Astrocyte of the cerebellum (primary cell): Measurements from ENCODE around the gene TMEM233.
"Not testable (repeated sequence)": the region's sequence is repeated elsewhere in the genome, so short reads cannot be mapped to it uniquely, and the experiment has no call there.

Source experiments
- DNase-seq: peaks from one replicate; pipeline ENCODE4 v3.0.0-alpha.2; 2011; ENCODE audit warnings: low read depth
- H3K4me3 ChIP-seq: 2 replicates; pipeline ENCODE4 v1.5.1; 2011; ENCODE audit warnings: mild to moderate bottlenecking, low read depth, low read length, moderate library complexity
- CTCF ChIP-seq: IDR thresholded peaks from 2 replicates; pipeline ENCODE4 v1.5.1; 2012; ENCODE audit warnings: low read length, low read depth, moderate library complexity, mild to moderate bottlenecking; ENCODE audit errors: missing control alignments
- in situ Hi-C: cut with HindIII; loops from 2 replicates; pipeline ENCODE4 v1.10.0; 2017; ENCODE audit warnings: low sequenced_read_pairs

Gene TMEM233

GRCh38 chr12:119615518-119616475 lies 22.2 kb downstream of the TMEM233 start:
- in situ Hi-C loops = no loop called here
- no peak for TF ChIP-seq CTCF
- DNase-seq = no peak
- no peak overlapping the region for H3K4me3 ChIP-seq

DNA sequence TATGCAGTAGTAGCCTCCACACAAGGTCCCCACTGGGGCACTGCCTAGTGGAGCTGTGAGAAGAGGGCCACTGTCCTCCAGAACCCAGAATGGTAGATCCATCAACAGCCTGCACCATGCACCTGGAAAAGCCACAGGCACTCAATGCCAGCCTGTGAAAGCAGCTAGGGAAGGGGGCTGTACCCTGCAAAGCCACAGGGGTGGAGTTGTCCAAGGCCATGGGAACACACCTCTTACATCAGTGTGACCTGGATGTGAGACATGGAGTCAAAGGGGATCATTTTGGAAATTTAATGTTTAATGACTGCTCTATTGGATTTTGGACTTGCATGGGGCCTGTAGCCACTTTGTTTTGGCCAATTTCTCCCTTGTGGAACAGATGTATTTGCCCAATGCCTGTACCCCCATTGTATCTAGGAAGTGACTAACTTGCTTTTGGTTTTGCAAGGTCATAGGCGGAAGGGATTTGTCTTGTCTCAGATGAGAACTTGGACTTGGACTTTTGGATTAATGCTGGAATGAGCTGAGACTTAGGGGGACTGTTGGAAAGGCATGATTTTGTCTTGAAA lies 24.8 kb downstream of the TMEM233 start:
- DNase-seq, H3K4me3 ChIP-seq, in situ Hi-C loops: not testable (repeated sequence)

DNA sequence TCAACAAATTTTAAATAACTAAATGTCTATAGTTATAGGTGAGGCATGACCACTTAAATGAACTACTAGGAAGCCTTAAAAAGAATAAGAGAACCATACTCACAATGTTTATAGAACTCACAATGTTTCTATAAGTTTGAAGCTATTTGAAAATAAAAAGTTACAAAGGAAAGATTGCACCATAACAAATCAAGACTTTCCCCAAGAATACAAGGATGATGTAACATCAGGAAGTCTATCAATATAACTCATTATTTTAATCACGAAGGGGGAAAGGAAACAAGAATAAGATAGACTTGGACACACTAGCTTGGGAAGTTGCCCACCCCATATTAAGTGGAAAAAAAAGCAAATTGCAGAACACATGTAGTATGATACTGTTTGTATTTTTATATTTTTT lies 26.9 kb downstream of the TMEM233 start:
- in situ Hi-C loops = no loop called here
- TF ChIP-seq CTCF = no peak
- H3K4me3 ChIP-seq = no peak overlapping the region
- DNase-seq = no peak

GRCh38 chr12:119621878-119622277 lies 28.3 kb downstream of the TMEM233 start:
- H3K4me3 ChIP-seq = no peak overlapping the region
- no peak for TF ChIP-seq CTCF
- no peak for DNase-seq
- in situ Hi-C loops = no loop called here

DNA sequence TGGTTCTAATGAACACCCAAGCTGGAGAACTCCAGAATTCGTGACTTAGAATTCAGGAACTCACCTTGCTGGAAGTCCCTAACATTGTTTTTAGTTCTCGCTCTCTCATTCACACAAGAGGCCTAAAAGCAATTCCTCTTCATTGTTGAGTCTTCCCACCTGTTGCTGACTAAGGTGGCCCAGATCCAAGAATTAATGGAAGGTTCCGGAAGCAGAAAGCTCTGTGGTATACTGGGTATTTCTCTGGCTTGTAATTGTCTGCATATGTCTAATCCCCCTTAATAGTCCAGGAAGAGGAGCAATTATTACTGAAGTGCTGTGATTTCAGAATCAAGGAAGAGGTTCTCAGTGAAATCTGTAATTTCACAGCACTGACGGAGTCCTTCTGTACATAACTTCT lies 31.4 kb downstream of the TMEM233 start:
- in situ Hi-C loops = no loop called here
- no peak overlapping the region for H3K4me3 ChIP-seq
- no peak for DNase-seq

DNA sequence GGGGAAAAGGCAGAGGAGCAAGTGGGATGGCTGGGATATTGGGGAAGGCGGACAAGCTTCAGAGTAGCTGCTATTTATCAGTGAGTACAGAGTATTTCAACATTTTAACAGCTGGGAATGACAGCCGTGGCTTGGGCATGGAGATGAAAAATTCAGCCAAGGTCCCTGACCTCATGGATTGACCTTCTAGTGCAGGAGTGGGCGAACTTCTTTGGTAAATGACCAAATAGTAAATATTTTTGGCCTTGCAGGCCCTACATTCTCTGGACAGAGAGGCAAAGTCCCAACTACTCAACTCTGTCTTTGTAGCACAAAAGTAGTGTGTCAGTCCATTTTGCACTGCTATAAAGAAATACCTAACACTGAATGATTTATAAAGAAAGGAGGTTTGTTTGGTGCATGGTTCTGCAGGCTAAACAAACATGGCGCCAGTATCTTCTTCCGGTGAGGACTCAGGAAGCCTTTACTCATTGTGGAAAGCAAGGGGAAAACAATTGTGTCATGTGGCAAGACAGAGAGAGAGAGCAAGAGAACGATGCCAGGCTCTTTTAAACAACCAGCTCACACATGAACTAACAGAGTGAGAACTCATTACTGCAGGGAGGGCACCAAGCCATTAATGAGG lies 33.6 kb downstream of the TMEM233 start:
- no peak for TF ChIP-seq CTCF
- DNase-seq = no peak
- in situ Hi-C loops = no loop called here
- H3K4me3 ChIP-seq = no peak overlapping the region

More for the DNA sequence above, 31.4 kb downstream of the TMEM233 start:
- TF ChIP-seq CTCF = no peak

DNA sequence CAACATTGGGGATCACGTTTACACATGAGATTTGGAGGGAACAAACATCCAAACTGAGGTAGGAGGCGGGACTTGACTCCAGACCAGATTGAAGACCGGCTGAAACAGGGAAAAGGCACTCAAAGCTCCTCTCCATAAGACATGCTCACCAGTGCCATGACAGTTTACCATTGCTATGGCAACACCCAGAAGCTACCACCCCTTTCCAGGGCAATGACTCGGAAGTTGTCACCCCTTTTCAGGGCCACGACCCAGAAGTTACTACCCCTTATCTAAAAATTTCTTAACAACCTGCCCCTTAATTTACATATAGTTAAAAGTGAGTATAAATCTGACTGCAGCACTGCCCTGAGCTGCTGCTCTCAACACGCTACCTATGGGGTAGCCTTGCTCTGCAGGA lies 34.1 kb downstream of the TMEM233 start:
- H3K4me3 ChIP-seq = no peak overlapping the region
- no peak for TF ChIP-seq CTCF
- no peak for DNase-seq
- in situ Hi-C loops = no loop called here
